Kidney (tissue), 22 donors: ENCODE data around the gene SLFN11. TPM values are rescaled to one million over a fixed set of nuclear protein-coding genes. Genes with fewer than 3 reads are reported as not detected.
A peak's percentile ranks its signal among the peaks of the same experiment; 100 is the strongest.
"Not testable (repeated sequence)": the region's sequence is repeated elsewhere in the genome, so short reads cannot be mapped to it uniquely, and the experiment has no call there.

Experiments used
- DNase-seq, 5 donors: peaks; one replicate each; pipeline ENCODE4 v3.0.0-alpha.2; 2013 to 2020
- FAIRE-seq: peaks from 2 replicates; lab custom pipeline; 2012; peaks lifted over from hg19 to GRCh38; lab: Jason Lieb, UNC
- H3K27ac ChIP-seq, 2 donors: one replicate each; pipeline ENCODE4 v1.7.0; 2013; ENCODE audit warnings: low read depth in 2 of 2, low read length in 2 of 2, inconsistent platforms in 1 of 2
- H3K27me3 ChIP-seq: one replicate; pipeline ENCODE4 v1.7.1; 2013; ENCODE audit warnings: low read length, inconsistent platforms; ENCODE audit not compliant: control insufficient read depth, insufficient read depth
- H3K36me3 ChIP-seq, 3 donors: one replicate each; pipeline versions ENCODE4 v1.7.0 to v1.7.1; 2013; ENCODE audit warnings: low read length in 3 of 3, control low read depth in 1 of 3, inconsistent platforms in 1 of 3; ENCODE audit not compliant: insufficient read depth in 3 of 3, control insufficient read depth in 2 of 3
- H3K4me1 ChIP-seq, 3 donors: one replicate each; pipeline versions ENCODE4 v1.7.0 to v1.7.1; 2013; ENCODE audit warnings: low read length in 3 of 3, inconsistent platforms in 1 of 3, low read depth in 1 of 3; ENCODE audit not compliant: control insufficient read depth in 2 of 3, insufficient read depth in 2 of 3
- H3K4me3 ChIP-seq, 3 donors: one replicate each; pipeline versions ENCODE4 v1.7.0 to v1.8.1; 2013; ENCODE audit warnings: low read length in 3 of 3, control low read depth in 1 of 3, inconsistent platforms in 1 of 3
- H3K9ac ChIP-seq, 3 donors: one replicate each; pipeline versions ENCODE4 v1.7.0 to v1.7.1; 2013; ENCODE audit warnings: low read length in 3 of 3, control low read depth in 1 of 3, inconsistent platforms in 1 of 3
- H3K9me3 ChIP-seq, 3 donors: one replicate each; pipeline versions ENCODE4 v1.7.0 to v1.7.1; 2013; ENCODE audit warnings: low read length in 3 of 3, control low read depth in 1 of 3, inconsistent platforms in 1 of 3; ENCODE audit not compliant: control insufficient read depth in 2 of 3, insufficient read depth in 1 of 3
- intact Hi-C: fragments of 100-400 bp; cut with DNase I; formaldehyde crosslinking; loops from one replicate; pipeline ENCODE4 v1.11.1; 2022
- long read RNA-seq, 10 donors: library from polyadenylated mRNA in 1 of 10; unstranded in 1 of 10; transcript quantifications; one replicate each; pipeline ENCODE4 v2.0.0 and lab custom pipeline, GENCODE V29; 2021 to 2026
- polyA plus RNA-seq: library from polyadenylated mRNA; stranded (reverse); fragments of 350-450 nt; fragmentation: Illumina TruSeq; extraction: RNeasy Lipid Tissue Mini Kit (QIAGEN cat#74804); gene quantifications from one replicate; pipeline ENCODE4 v1.2.3, GENCODE V29; 2014; ENCODE audit warnings: low read depth, low replicate concordance; ENCODE audit not compliant: insufficient read depth
- total RNA-seq: library from RNA; stranded (reverse); fragmentation: NEBNext Ultra II Directional; extraction: Animal tissue kit (Norgen Biotek cat#: 25700); gene quantifications from one replicate; pipeline ENCODE4 v1.2.1, GENCODE V29; 2021
- TF ChIP-seq, protein P1 (sequence below): IDR thresholded peaks from 3 replicates; pipeline ENCODE4 v1.5.1; 2012; ENCODE audit warnings: mild to moderate bottlenecking, moderate library complexity, borderline replicate concordance; ENCODE audit not compliant: insufficient read depth; ENCODE audit errors: extremely low read depth
- donor health status: control.
- donor health status: control.
- donor health status: control.
- donor health status: control.
- donor health status: control.
- donor health status: DM: yes; HTN: yes; CAD: no.
- donor health status: Normal renal cell carcinoma (clear cell type).

Gene SLFN11, protein sequence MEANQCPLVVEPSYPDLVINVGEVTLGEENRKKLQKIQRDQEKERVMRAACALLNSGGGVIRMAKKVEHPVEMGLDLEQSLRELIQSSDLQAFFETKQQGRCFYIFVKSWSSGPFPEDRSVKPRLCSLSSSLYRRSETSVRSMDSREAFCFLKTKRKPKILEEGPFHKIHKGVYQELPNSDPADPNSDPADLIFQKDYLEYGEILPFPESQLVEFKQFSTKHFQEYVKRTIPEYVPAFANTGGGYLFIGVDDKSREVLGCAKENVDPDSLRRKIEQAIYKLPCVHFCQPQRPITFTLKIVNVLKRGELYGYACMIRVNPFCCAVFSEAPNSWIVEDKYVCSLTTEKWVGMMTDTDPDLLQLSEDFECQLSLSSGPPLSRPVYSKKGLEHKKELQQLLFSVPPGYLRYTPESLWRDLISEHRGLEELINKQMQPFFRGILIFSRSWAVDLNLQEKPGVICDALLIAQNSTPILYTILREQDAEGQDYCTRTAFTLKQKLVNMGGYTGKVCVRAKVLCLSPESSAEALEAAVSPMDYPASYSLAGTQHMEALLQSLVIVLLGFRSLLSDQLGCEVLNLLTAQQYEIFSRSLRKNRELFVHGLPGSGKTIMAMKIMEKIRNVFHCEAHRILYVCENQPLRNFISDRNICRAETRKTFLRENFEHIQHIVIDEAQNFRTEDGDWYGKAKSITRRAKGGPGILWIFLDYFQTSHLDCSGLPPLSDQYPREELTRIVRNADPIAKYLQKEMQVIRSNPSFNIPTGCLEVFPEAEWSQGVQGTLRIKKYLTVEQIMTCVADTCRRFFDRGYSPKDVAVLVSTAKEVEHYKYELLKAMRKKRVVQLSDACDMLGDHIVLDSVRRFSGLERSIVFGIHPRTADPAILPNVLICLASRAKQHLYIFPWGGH
- total RNA-seq (31.9 TPM), polyA plus RNA-seq (4.0 TPM)
- long read RNA-seq, donor 1 = 0 reads
- long read RNA-seq, donor 2, partial matches to known transcripts = 0 of 1 reads
- long read RNA-seq, donor 2, other reads (novel, unspliced or antisense) = 0 of 1 reads
- long read RNA-seq, donor 3, partial matches to known transcripts = 0 of 1 reads
- long read RNA-seq, donor 3, other reads (novel, unspliced or antisense) = 0 of 1 reads
- long read RNA-seq, donor 4, partial matches to known transcripts = 0 of 1 reads
- long read RNA-seq, donor 4, other reads (novel, unspliced or antisense) = 0 of 1 reads
- long read RNA-seq, donor 5 = 0 reads
- long read RNA-seq, donor 6 = 0 reads
- long read RNA-seq, donor 7, full-length matches to known transcripts = 2 of 7 reads
- long read RNA-seq, donor 7, partial matches to known transcripts = 3 of 7 reads
- long read RNA-seq, donor 7, other reads (novel, unspliced or antisense) = 2 of 7 reads
- long read RNA-seq, donor 8 = 0 reads
- long read RNA-seq, donor 9 = 0 reads
- long read RNA-seq, donor 10, partial matches to known transcripts = 0 of 1 reads
- long read RNA-seq, donor 10, other reads (novel, unspliced or antisense) = 0 of 1 reads

DNA sequence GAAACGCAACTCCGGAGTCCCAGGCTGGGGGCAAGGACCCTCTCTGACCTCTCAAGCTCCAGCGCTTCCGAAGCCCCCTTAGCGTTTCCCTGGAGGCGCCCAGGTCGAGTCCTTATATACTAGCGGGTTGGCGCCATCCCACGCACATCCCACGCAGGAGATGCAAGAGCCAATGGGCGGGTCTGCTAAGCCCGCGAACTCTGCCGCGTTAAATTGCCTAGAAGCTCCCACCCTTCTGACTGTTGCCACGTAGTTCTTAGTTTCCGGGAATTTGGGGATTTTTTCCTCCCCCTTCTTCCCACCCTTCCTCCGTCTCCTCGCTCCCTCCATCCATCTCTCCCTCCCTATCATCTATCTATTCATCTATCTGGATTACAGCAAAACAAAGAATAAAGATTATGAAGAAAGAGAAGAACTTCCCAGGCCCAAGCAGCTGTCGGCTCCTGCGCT lies at the start of gene SLFN11:
SLFN11 (minus strand) TSS at position 88 of the 450 bp plus-strand sequence. CDS start 9,814 bp downstream, outside the sequence.
- Histone ChIP-seq H3K4me3 (peak within 1 kb of the TSS; percentile 53 to 71 (median 62)), H3K27ac (peak within 1 kb of the TSS; percentile 92 to 97), H3K36me3 (no peaks in the 10 kb centered on the region), H3K27me3 (peaks cover 37% of the 10 kb centered on the region), H3K9me3 (peaks cover 0 to 7% (median 3%) of the 10 kb centered on the region in 3 donors), H3K9ac (peak within 1 kb of the TSS; percentile 31 to 84 (median 74)), H3K4me1 (peaks cover 0 to 2% (median 0%) of the 10 kb centered on the region in 3 donors)
- peak; percentile 50 to 94 (median 65) for DNase-seq
- TF ChIP-seq, protein P1, sequence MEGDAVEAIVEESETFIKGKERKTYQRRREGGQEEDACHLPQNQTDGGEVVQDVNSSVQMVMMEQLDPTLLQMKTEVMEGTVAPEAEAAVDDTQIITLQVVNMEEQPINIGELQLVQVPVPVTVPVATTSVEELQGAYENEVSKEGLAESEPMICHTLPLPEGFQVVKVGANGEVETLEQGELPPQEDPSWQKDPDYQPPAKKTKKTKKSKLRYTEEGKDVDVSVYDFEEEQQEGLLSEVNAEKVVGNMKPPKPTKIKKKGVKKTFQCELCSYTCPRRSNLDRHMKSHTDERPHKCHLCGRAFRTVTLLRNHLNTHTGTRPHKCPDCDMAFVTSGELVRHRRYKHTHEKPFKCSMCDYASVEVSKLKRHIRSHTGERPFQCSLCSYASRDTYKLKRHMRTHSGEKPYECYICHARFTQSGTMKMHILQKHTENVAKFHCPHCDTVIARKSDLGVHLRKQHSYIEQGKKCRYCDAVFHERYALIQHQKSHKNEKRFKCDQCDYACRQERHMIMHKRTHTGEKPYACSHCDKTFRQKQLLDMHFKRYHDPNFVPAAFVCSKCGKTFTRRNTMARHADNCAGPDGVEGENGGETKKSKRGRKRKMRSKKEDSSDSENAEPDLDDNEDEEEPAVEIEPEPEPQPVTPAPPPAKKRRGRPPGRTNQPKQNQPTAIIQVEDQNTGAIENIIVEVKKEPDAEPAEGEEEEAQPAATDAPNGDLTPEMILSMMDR = no peak
- intact Hi-C loops = no loop called here
- no peak for FAIRE-seq

DNA sequence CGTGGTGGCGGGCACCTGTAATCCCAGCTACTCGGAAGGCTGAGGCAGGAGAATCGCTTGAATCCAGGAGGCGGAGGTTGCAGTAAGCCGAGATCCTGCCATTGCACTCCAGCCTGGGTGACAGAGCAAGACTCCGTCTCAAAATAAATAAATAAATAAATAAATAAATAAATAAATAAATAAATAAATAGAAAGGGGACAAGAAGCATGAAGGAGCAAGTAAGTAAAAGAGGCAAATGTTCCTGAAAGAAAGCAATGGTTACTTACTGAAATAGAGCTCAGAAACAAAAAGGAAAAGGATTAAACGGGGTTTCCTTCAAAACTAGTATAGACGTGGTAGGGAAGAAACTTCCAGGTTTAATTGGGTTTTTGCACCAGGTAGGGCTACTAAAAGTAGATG lies 47.6 kb upstream of the SLFN11 start:
- H3K9ac ChIP-seq, DNase-seq, H3K27ac ChIP-seq, H3K4me1 ChIP-seq, H3K9me3 ChIP-seq, intact Hi-C loops, H3K36me3 ChIP-seq, H3K27me3 ChIP-seq, H3K4me3 ChIP-seq, FAIRE-seq: not testable (repeated sequence)

GRCh38 chr17:35416659-35417058 lies 43.2 kb upstream of the SLFN11 start:
- Histone ChIP-seq H3K9ac (no peak overlapping the region), H3K36me3 (peaks cover 0 to 5% (median 5%) of the 10 kb centered on the region in 3 donors), H3K9me3 (no peaks in the 10 kb centered on the region), H3K27me3 (no peaks in the 10 kb centered on the region), H3K4me1 (no peaks in the 10 kb centered on the region), H3K4me3 (no peak overlapping the region), H3K27ac (no peak overlapping the region)
- FAIRE-seq (no peak), DNase-seq (no peak)
- TF ChIP-seq, protein P1 = no peak
- intact Hi-C loops = no loop called here

GRCh38 chr17:35414707-35415106 lies 41.3 kb upstream of the SLFN11 start:
- DNase-seq, H3K9ac ChIP-seq, intact Hi-C loops, H3K4me1 ChIP-seq, H3K9me3 ChIP-seq, H3K27ac ChIP-seq, FAIRE-seq, H3K4me3 ChIP-seq, H3K27me3 ChIP-seq, H3K36me3 ChIP-seq: not testable (repeated sequence)
